T-helper 1 cell treated with Interleukin-12 subunit alpha and Interleukin-12 subunit beta and Interleukin-4 antibody, amounts not matched to agents 30 μg/mL and 1 μg/mL, for 36 hours (primary cell): ENCODE measurements around the gene DDX52.
"Not testable (repeated sequence)": the region's sequence is repeated elsewhere in the genome, so short reads cannot be mapped to it uniquely, and the experiment has no call there.

Experiments
- H3K27ac Mint-ChIP-seq: one replicate; pipeline ENCODE4 v1.8.0; 2021; ENCODE audit warnings: mild to moderate bottlenecking, mixed read lengths
- H3K27me3 Mint-ChIP-seq: one replicate; pipeline ENCODE4 v1.8.0; 2021; ENCODE audit warnings: low read depth, mixed read lengths
- H3K36me3 Mint-ChIP-seq: one replicate; pipeline ENCODE4 v1.8.0; 2021; ENCODE audit warnings: low read depth, mixed read lengths
- H3K4me1 Mint-ChIP-seq: one replicate; pipeline ENCODE4 v1.8.0; 2021; ENCODE audit warnings: low read depth, mixed read lengths
- H3K4me3 Mint-ChIP-seq: one replicate; pipeline ENCODE4 v1.8.0; 2021; ENCODE audit warnings: mild to moderate bottlenecking, moderate library complexity, mixed read lengths
- H3K9me3 Mint-ChIP-seq: one replicate; pipeline ENCODE4 v1.8.0; 2021; ENCODE audit warnings: mixed read lengths

DDX52 gene

GRCh38 chr17:37616430-37616829 is 26.8 kb downstream of the DDX52 start:
- not testable (repeated sequence) for H3K27ac Mint-ChIP-seq, H3K9me3 Mint-ChIP-seq, H3K27me3 Mint-ChIP-seq, H3K4me1 Mint-ChIP-seq, H3K4me3 Mint-ChIP-seq
- peaks cover 32% of the 10 kb centered on the region for H3K36me3 Mint-ChIP-seq

- Mint-ChIP-seq H3K27me3 (no peaks in the 10 kb centered on the region), H3K4me3 (no peak overlapping the region), H3K36me3 (peaks cover 22% of the 10 kb centered on the region), H3K4me1 (peaks cover 3% of the 10 kb centered on the region), H3K9me3 (no peaks in the 10 kb centered on the region), H3K27ac (no peak overlapping the region)
These were observed 28.4 kb downstream of the DDX52 start for GRCh38 chr17:37614823-37615222.

GRCh38 chr17:37614391-37614790 is 28.9 kb downstream of the DDX52 start:
- H3K27ac Mint-ChIP-seq, result no peak overlapping the region
- H3K9me3 Mint-ChIP-seq, result no peaks in the 10 kb centered on the region
- H3K4me1 Mint-ChIP-seq, result peaks cover 4% of the 10 kb centered on the region
- H3K27me3 Mint-ChIP-seq, result no peaks in the 10 kb centered on the region
- peaks cover 20% of the 10 kb centered on the region for H3K36me3 Mint-ChIP-seq
- no peak overlapping the region for H3K4me3 Mint-ChIP-seq

GRCh38 chr17:37610971-37611370 is 32.3 kb downstream of the DDX52 start:
- Mint-ChIP-seq H3K27ac (no peak overlapping the region), H3K27me3 (no peaks in the 10 kb centered on the region), H3K4me3 (no peak overlapping the region), H3K4me1 (peaks cover 20% of the 10 kb centered on the region), H3K9me3 (no peaks in the 10 kb centered on the region), H3K36me3 (peaks cover 21% of the 10 kb centered on the region)

- Mint-ChIP-seq H3K4me3 (peak overlapping the region; percentile 89), H3K36me3 (peaks cover 25% of the 10 kb centered on the region), H3K27ac (peak overlapping the region; percentile 62), H3K4me1 (peaks cover 28% of the 10 kb centered on the region)
- not testable (repeated sequence) for H3K9me3 Mint-ChIP-seq, H3K27me3 Mint-ChIP-seq
These were observed 33.2 kb downstream of the DDX52 start for GRCh38 chr17:37610041-37610420.

- no peaks in the 10 kb centered on the region for H3K9me3 Mint-ChIP-seq
- H3K4me1 Mint-ChIP-seq, result peaks cover 34% of the 10 kb centered on the region
- H3K27ac Mint-ChIP-seq, result peak within 1 kb of the TSS; percentile 80
- H3K4me3 Mint-ChIP-seq, result peak within 1 kb of the TSS; percentile 89
- no peaks in the 10 kb centered on the region for H3K27me3 Mint-ChIP-seq
- H3K36me3 Mint-ChIP-seq, result peaks cover 26% of the 10 kb centered on the region
These were observed 33.8 kb downstream of the DDX52 start, which contains the start of gene SYNRG for GRCh38 chr17:37609170-37610040. SYNRG (minus strand) TSS chr17:37609418; CDS start chr17:37609355, 63 bp downstream.

- peak overlapping the region; percentile 80 for H3K27ac Mint-ChIP-seq
- H3K36me3 Mint-ChIP-seq, result peaks cover 24% of the 10 kb centered on the region
- H3K9me3 Mint-ChIP-seq, result no peaks in the 10 kb centered on the region
- peaks cover 37% of the 10 kb centered on the region for H3K4me1 Mint-ChIP-seq
- H3K4me3 Mint-ChIP-seq, result peak overlapping the region; percentile 89
- H3K27me3 Mint-ChIP-seq, result no peaks in the 10 kb centered on the region
These were observed 34.7 kb downstream of the DDX52 start for GRCh38 chr17:37608351-37609169.

GRCh38 chr17:37607637-37608331 is 35.5 kb downstream of the DDX52 start:
- Mint-ChIP-seq H3K36me3 (peaks cover 23% of the 10 kb centered on the region), H3K27ac (peak overlapping the region; percentile 80), H3K27me3 (no peaks in the 10 kb centered on the region), H3K4me3 (peak overlapping the region; percentile 89), H3K9me3 (no peaks in the 10 kb centered on the region), H3K4me1 (peaks cover 39% of the 10 kb centered on the region)

- peak overlapping the region; percentile 80 for H3K27ac Mint-ChIP-seq
- H3K9me3 Mint-ChIP-seq, result no peaks in the 10 kb centered on the region
- peaks cover 44% of the 10 kb centered on the region for H3K4me1 Mint-ChIP-seq
- H3K36me3 Mint-ChIP-seq, result peaks cover 28% of the 10 kb centered on the region
- no peaks in the 10 kb centered on the region for H3K27me3 Mint-ChIP-seq
- H3K4me3 Mint-ChIP-seq, result peak overlapping the region; percentile 77
These were observed 37.3 kb downstream of the DDX52 start for GRCh38 chr17:37605813-37606505.

- Mint-ChIP-seq H3K9me3 (no peaks in the 10 kb centered on the region), H3K27me3 (no peaks in the 10 kb centered on the region), H3K36me3 (peaks cover 34% of the 10 kb centered on the region), H3K4me3 (peak overlapping the region; percentile 77), H3K4me1 (peaks cover 48% of the 10 kb centered on the region), H3K27ac (peak overlapping the region; percentile 80)
These were observed 38.2 kb downstream of the DDX52 start for GRCh38 chr17:37605081-37605480.

GRCh38 chr17:37604556-37604955 is 38.7 kb downstream of the DDX52 start:
- no peaks in the 10 kb centered on the region for H3K9me3 Mint-ChIP-seq
- peaks cover 34% of the 10 kb centered on the region for H3K36me3 Mint-ChIP-seq
- peak overlapping the region; percentile 77 for H3K4me3 Mint-ChIP-seq
- peaks cover 44% of the 10 kb centered on the region for H3K4me1 Mint-ChIP-seq
- H3K27ac Mint-ChIP-seq, result peak overlapping the region; percentile 80
- H3K27me3 Mint-ChIP-seq, result no peaks in the 10 kb centered on the region

GRCh38 chr17:37598145-37598544 is 45.1 kb downstream of the DDX52 start:
- Mint-ChIP-seq H3K4me3 (no peak overlapping the region), H3K36me3 (peaks cover 50% of the 10 kb centered on the region), H3K27me3 (no peaks in the 10 kb centered on the region), H3K4me1 (peaks cover 32% of the 10 kb centered on the region), H3K27ac (no peak overlapping the region), H3K9me3 (no peaks in the 10 kb centered on the region)

GRCh38 chr17:37592291-37592690 is 51.0 kb downstream of the DDX52 start:
- H3K9me3 Mint-ChIP-seq, result no peaks in the 10 kb centered on the region
- H3K4me3 Mint-ChIP-seq, result no peak overlapping the region
- peaks cover 43% of the 10 kb centered on the region for H3K36me3 Mint-ChIP-seq
- no peak overlapping the region for H3K27ac Mint-ChIP-seq
- H3K27me3 Mint-ChIP-seq, result no peaks in the 10 kb centered on the region
- H3K4me1 Mint-ChIP-seq, result peaks cover 28% of the 10 kb centered on the region

GRCh38 chr17:37585066-37585465 is 58.2 kb downstream of the DDX52 start:
- H3K4me3 Mint-ChIP-seq, result no peak overlapping the region
- H3K9me3 Mint-ChIP-seq, result no peaks in the 10 kb centered on the region
- H3K27me3 Mint-ChIP-seq, result no peaks in the 10 kb centered on the region
- H3K27ac Mint-ChIP-seq, result no peak overlapping the region
- H3K36me3 Mint-ChIP-seq, result peaks cover 37% of the 10 kb centered on the region
- H3K4me1 Mint-ChIP-seq, result peaks cover 8% of the 10 kb centered on the region
